Measurements from ENCODE around the gene MADCAM1.

Gene MADCAM1

GRCh38 chr19:455851-456546 lies 40.3 kb upstream of the MADCAM1 start:
- ATAC-seq = no peak
- TF ChIP-seq POU6F1 (CRISPR knock-in tag; IDR thresholded peaks at IDR 0.05; ENCODE audit: borderline replicate concordance, low read depth) (no peak), RARB (CRISPR knock-in tag; IDR thresholded peaks at IDR 0.05) (no peak), TOX (CRISPR knock-in tag; IDR thresholded peaks at IDR 0.05; ENCODE audit: borderline replicate concordance) (no peak), CSDC2 (CRISPR knock-in tag; IDR thresholded peaks at IDR 0.05) (no peak), ZC3H10 (CRISPR knock-in tag; IDR thresholded peaks at IDR 0.05) (no peak), GLIS3 (CRISPR knock-in tag; IDR thresholded peaks at IDR 0.05) (no peak), ZNF8 (CRISPR knock-in tag; IDR thresholded peaks at IDR 0.05) (no peak), ISL1 (CRISPR knock-in tag; IDR thresholded peaks at IDR 0.05) (no peak), OSR1 (CRISPR knock-in tag; IDR thresholded peaks at IDR 0.05) (no peak), SNAI2 (CRISPR knock-in tag; IDR thresholded peaks at IDR 0.05) (no peak), PATZ1 (CRISPR knock-in tag; IDR thresholded peaks at IDR 0.05; ENCODE audit: borderline replicate concordance) (no peak), TSHZ2 (CRISPR knock-in tag; IDR thresholded peaks at IDR 0.05) (no peak), ZFP3 (CRISPR knock-in tag; IDR thresholded peaks at IDR 0.05) (no peak), ARNTL (CRISPR knock-in tag; IDR thresholded peaks at IDR 0.05; ENCODE audit: borderline replicate concordance, low read depth) (no peak), PPARA (CRISPR knock-in tag; IDR thresholded peaks at IDR 0.05; ENCODE audit: borderline replicate concordance) (no peak), ZNF70 (CRISPR knock-in tag; IDR thresholded peaks at IDR 0.05) (no peak), ZNF565 (CRISPR knock-in tag; conservative IDR thresholded peaks at IDR 0.05; ENCODE audit: low read depth) (no peak), CSRNP3 (CRISPR knock-in tag; IDR thresholded peaks at IDR 0.05) (no peak), BACH2 (CRISPR knock-in tag; IDR thresholded peaks at IDR 0.05; ENCODE audit: borderline replicate concordance) (no peak), CREB5 (CRISPR knock-in tag; IDR thresholded peaks at IDR 0.05; ENCODE audit: low read depth) (no peak)

GRCh38 chr19:456547-457110 lies 39.7 kb upstream of the MADCAM1 start:
- ATAC-seq = no peak; the same call in 2 of the 3 replicates
- no peak for TF ChIP-seq TOX (CRISPR knock-in tag; IDR thresholded peaks at IDR 0.05; ENCODE audit: borderline replicate concordance)
- no peak for TF ChIP-seq RARB (CRISPR knock-in tag; IDR thresholded peaks at IDR 0.05)
- TF ChIP-seq ZC3H10 (CRISPR knock-in tag; IDR thresholded peaks at IDR 0.05) = no peak
- no peak for TF ChIP-seq TCF4 (CRISPR knock-in tag; IDR thresholded peaks at IDR 0.05; ENCODE audit: borderline replicate concordance)
- no peak for TF ChIP-seq OSR1 (CRISPR knock-in tag; IDR thresholded peaks at IDR 0.05)
- no peak for TF ChIP-seq ZFP30 (CRISPR knock-in tag; IDR thresholded peaks at IDR 0.05)
- TF ChIP-seq ESRRG (CRISPR knock-in tag; IDR thresholded peaks at IDR 0.05) = no peak
- no peak for TF ChIP-seq GLIS3 (CRISPR knock-in tag; IDR thresholded peaks at IDR 0.05)
- TF ChIP-seq ISL1 (CRISPR knock-in tag; IDR thresholded peaks at IDR 0.05) = no peak
- no peak for TF ChIP-seq TSHZ2 (CRISPR knock-in tag; IDR thresholded peaks at IDR 0.05)
- TF ChIP-seq CSDC2 (CRISPR knock-in tag; IDR thresholded peaks at IDR 0.05) = no peak
- TF ChIP-seq ARNTL (CRISPR knock-in tag; IDR thresholded peaks at IDR 0.05; ENCODE audit: borderline replicate concordance, low read depth) = no peak
- TF ChIP-seq PPARA (CRISPR knock-in tag; IDR thresholded peaks at IDR 0.05; ENCODE audit: borderline replicate concordance) = no peak
- TF ChIP-seq CREB5 (CRISPR knock-in tag; IDR thresholded peaks at IDR 0.05; ENCODE audit: low read depth) = no peak
- no peak for TF ChIP-seq ZNF70 (CRISPR knock-in tag; IDR thresholded peaks at IDR 0.05)
- no peak for TF ChIP-seq BACH2 (CRISPR knock-in tag; IDR thresholded peaks at IDR 0.05; ENCODE audit: borderline replicate concordance)
